Thyroid gland (tissue), 4 donors: ENCODE data around the gene SPACA6.

ENCODE experiments used
- POLR2A ChIP-seq, 2 donors: fragments of 450-650 bp; IDR thresholded peaks; one replicate each; pipeline ENCODE4 v1.6.1; 2017; ENCODE audit warnings: antibody characterized with exemption in 2 of 2, mild to moderate bottlenecking in 2 of 2, moderate library complexity in 1 of 2
- TF ChIP-seq, protein P1 (sequence below), 6 experiments: fragments of 200-600 bp in 3 of 6; fragments of 450-650 bp in 3 of 6; sonication (generic) in 3 of 6; IDR thresholded peaks; one replicate each; pipeline ENCODE4 v1.5.1; 2016 to 2019; ENCODE audit warnings: antibody characterized with exemption in 6 of 6, mild to moderate bottlenecking in 2 of 6, inconsistent platforms in 1 of 6, moderate library complexity in 1 of 6

GRCh38 chr19:51702103-51702824 is 9.1 kb downstream of the SPACA6 start:
- TF ChIP-seq, protein P1, sequence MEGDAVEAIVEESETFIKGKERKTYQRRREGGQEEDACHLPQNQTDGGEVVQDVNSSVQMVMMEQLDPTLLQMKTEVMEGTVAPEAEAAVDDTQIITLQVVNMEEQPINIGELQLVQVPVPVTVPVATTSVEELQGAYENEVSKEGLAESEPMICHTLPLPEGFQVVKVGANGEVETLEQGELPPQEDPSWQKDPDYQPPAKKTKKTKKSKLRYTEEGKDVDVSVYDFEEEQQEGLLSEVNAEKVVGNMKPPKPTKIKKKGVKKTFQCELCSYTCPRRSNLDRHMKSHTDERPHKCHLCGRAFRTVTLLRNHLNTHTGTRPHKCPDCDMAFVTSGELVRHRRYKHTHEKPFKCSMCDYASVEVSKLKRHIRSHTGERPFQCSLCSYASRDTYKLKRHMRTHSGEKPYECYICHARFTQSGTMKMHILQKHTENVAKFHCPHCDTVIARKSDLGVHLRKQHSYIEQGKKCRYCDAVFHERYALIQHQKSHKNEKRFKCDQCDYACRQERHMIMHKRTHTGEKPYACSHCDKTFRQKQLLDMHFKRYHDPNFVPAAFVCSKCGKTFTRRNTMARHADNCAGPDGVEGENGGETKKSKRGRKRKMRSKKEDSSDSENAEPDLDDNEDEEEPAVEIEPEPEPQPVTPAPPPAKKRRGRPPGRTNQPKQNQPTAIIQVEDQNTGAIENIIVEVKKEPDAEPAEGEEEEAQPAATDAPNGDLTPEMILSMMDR (IDR thresholded peaks at IDR 0.05) = no peak
- peak in 1 of 2 donors; percentile 74 for TF ChIP-seq POLR2A (IDR thresholded peaks at IDR 0.05)
